Fibroblast of lung (primary cell): ENCODE measurements around the gene WFDC9. TPM values are rescaled to one million over a fixed set of nuclear protein-coding genes. Genes with fewer than 3 reads are reported as not detected.
A peak's percentile ranks its signal among the peaks of the same experiment; 100 is the strongest.
"Not testable (repeated sequence)": the region's sequence is repeated elsewhere in the genome, so short reads cannot be mapped to it uniquely, and the experiment has no call there.

ENCODE experiments used
- DNase-seq, 2 donors: peaks; one replicate each; pipeline versions ENCODE4 v3.0.0 to v3.0.0-alpha.2; 2010; ENCODE audit warnings: low read depth in 2 of 2
- H2AFZ ChIP-seq: 2 replicates; pipeline ENCODE4 v1.5.1; 2012; ENCODE audit warnings: low read length, control low read depth, inconsistent platforms
- H3K27ac ChIP-seq: 2 replicates; pipeline ENCODE4 v1.5.1; 2011; ENCODE audit warnings: low read length, control low read depth; ENCODE audit not compliant: insufficient read depth
- H3K27me3 ChIP-seq: 2 replicates; pipeline ENCODE4 v1.5.1; 2011; ENCODE audit warnings: mild to moderate bottlenecking, low read length; ENCODE audit not compliant: control insufficient read depth, insufficient read depth
- H3K36me3 ChIP-seq: 2 replicates; pipeline ENCODE4 v1.5.1; 2011; ENCODE audit warnings: low read length; ENCODE audit not compliant: control insufficient read depth, insufficient read depth
- H3K4me1 ChIP-seq: 2 replicates; pipeline ENCODE4 v1.5.1; 2011; ENCODE audit warnings: low read length; ENCODE audit not compliant: control insufficient read depth, insufficient read depth; ENCODE audit errors: extremely low read depth
- H3K4me2 ChIP-seq: 2 replicates; pipeline ENCODE4 v1.5.1; 2011; ENCODE audit warnings: low read length, control low read depth; ENCODE audit not compliant: insufficient read depth; ENCODE audit errors: extremely low read depth
- H3K4me3 ChIP-seq, 4 experiments: fragments of 200-600 bp in 1 of 4; sonication (generic) in 1 of 4; replicated peaks in 1 of 4; 2 replicates each; pipeline ENCODE4 v1.5.1; 2011 to 2016; ENCODE audit warnings: low read length in 4 of 4, low read depth in 3 of 4, mild to moderate bottlenecking in 3 of 4, control low read depth in 2 of 4, inconsistent platforms in 1 of 4, mixed read lengths in 1 of 4; ENCODE audit not compliant: insufficient read depth in 1 of 4; ENCODE audit errors: control extremely low read depth in 1 of 4
- H3K79me2 ChIP-seq: 2 replicates; pipeline ENCODE4 v1.5.1; 2012; ENCODE audit warnings: mild to moderate bottlenecking, low read length, inconsistent platforms; ENCODE audit not compliant: control insufficient read depth, insufficient read depth
- H3K9ac ChIP-seq: 2 replicates; pipeline ENCODE4 v1.5.1; 2011; ENCODE audit warnings: mild to moderate bottlenecking, low read length, control low read depth; ENCODE audit not compliant: insufficient read depth
- H3K9me3 ChIP-seq: 2 replicates; pipeline ENCODE4 v1.5.1; 2012; ENCODE audit warnings: low read depth, low read length; ENCODE audit not compliant: control insufficient read depth, insufficient read depth
- H4K20me1 ChIP-seq: 2 replicates; pipeline ENCODE4 v1.5.1; 2011; ENCODE audit warnings: low read length; ENCODE audit not compliant: control insufficient read depth, insufficient read depth; ENCODE audit errors: extremely low read depth
- EZH2 ChIP-seq: IDR thresholded peaks from 2 replicates; pipeline ENCODE4 v1.5.1; 2012; ENCODE audit warnings: low read length, control low read depth, mild to moderate bottlenecking; ENCODE audit errors: missing control alignments
- polyA plus RNA-seq, 2 donors: library from polyadenylated mRNA; depleted of rRNA in 1 of 2; stranded (reverse) in 1 of 2; unstranded in 1 of 2; fragments of >200 nt; gene quantifications; 2 replicates each; pipeline ENCODE4 v1.2.1, GENCODE V29; 2011 to 2012; ENCODE audit warnings: missing spikeins in 1 of 2
- total RNA-seq: library from RNA; depleted of rRNA; stranded (reverse); fragments of >200 nt; gene quantifications from 2 replicates; pipeline ENCODE4 v1.2.1, GENCODE V29; 2014
- TF ChIP-seq, protein P1 (sequence below), 2 donors: IDR thresholded peaks in 1 of 2; conservative IDR thresholded peaks in 1 of 2; 1 replicate in 1 of 2; 2 replicates in 1 of 2; pipeline ENCODE4 v1.5.1; 2011 to 2012; ENCODE audit warnings: low read length in 2 of 2, control low read depth in 1 of 2, inconsistent platforms in 1 of 2, low read depth in 1 of 2, mild to moderate bottlenecking in 1 of 2

The WFDC9 gene
- total and polyA plus RNA-seq, 2 donors (not counting 1 experiment from before 2014, with no cell fraction given), result not detected

DNA sequence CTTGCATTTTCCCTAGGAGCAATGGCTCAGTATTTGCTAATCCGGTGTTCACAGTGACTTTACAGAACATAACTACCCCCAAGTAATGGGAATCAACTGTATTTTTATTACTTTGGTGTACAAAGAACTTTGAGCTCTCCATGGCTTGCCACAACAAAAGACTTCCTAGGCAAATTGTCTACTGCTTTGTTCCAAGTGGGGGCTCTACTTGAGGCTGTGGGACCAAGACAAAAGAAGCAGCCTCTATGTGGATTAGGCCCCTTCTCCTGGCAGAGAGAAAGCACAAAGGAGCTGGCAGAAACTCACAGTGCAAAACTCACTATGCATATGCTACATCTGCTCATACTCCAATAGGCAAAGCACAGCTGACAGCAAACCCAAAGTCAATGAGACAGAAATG, 52.9 kb downstream of the WFDC9 start:
- Histone ChIP-seq H3K36me3 (no peaks in the 10 kb centered on the region), H3K9me3 (no peaks in the 10 kb centered on the region), H3K4me3 (no peak overlapping the region), H3K27ac (no peak overlapping the region), H2AFZ (no peak overlapping the region), H3K4me2 (no peak overlapping the region), H3K79me2 (no peaks in the 10 kb centered on the region), H4K20me1 (no peaks in the 10 kb centered on the region), H3K9ac (no peak overlapping the region), H3K4me1 (no peaks in the 10 kb centered on the region), H3K27me3 (peaks cover 1% of the 10 kb centered on the region)
- no peak for DNase-seq
- TF ChIP-seq, protein P1, sequence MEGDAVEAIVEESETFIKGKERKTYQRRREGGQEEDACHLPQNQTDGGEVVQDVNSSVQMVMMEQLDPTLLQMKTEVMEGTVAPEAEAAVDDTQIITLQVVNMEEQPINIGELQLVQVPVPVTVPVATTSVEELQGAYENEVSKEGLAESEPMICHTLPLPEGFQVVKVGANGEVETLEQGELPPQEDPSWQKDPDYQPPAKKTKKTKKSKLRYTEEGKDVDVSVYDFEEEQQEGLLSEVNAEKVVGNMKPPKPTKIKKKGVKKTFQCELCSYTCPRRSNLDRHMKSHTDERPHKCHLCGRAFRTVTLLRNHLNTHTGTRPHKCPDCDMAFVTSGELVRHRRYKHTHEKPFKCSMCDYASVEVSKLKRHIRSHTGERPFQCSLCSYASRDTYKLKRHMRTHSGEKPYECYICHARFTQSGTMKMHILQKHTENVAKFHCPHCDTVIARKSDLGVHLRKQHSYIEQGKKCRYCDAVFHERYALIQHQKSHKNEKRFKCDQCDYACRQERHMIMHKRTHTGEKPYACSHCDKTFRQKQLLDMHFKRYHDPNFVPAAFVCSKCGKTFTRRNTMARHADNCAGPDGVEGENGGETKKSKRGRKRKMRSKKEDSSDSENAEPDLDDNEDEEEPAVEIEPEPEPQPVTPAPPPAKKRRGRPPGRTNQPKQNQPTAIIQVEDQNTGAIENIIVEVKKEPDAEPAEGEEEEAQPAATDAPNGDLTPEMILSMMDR (conservative IDR thresholded peaks at IDR 0.05 in 1 of 2, IDR thresholded peaks at IDR 0.05 in 1 of 2; ENCODE audit: low read depth in 1 of 2, low read length in 2 of 2), result no peak
- no peak for TF ChIP-seq EZH2

DNA sequence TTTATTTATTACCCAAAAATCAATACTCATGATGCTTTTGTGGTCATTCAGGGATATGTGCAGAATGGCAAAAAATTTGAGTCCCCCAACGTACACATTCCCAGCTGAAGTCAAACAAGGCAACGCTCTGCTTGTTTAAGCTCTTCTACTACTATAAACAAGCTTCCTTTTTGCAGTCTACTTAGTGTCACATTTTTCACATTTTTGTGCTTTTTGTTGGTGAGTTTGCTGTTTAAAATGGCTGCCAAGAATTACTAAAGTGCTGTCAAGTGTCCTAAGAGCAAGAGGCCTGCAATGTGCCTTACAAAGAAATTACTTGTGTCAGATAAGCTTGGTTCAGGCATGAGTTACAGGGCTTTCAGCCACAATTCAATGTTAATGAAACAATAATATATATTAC, 54.1 kb downstream of the WFDC9 start:
- Histone ChIP-seq H3K4me3 (no peak overlapping the region), H3K4me1 (no peaks in the 10 kb centered on the region), H4K20me1 (no peaks in the 10 kb centered on the region), H3K36me3 (no peaks in the 10 kb centered on the region), H3K27ac (no peak overlapping the region), H2AFZ (no peak overlapping the region), H3K9ac (no peak overlapping the region), H3K9me3 (no peaks in the 10 kb centered on the region), H3K79me2 (no peaks in the 10 kb centered on the region), H3K4me2 (no peak overlapping the region), H3K27me3 (no peaks in the 10 kb centered on the region)
- DNase-seq, result peak in 1 of 2 donors; percentile 46
- TF ChIP-seq, protein P1 (conservative IDR thresholded peaks at IDR 0.05 in 1 of 2, IDR thresholded peaks at IDR 0.05 in 1 of 2; ENCODE audit: low read depth in 1 of 2, low read length in 2 of 2), result no peak
- TF ChIP-seq EZH2, result no peak

DNA sequence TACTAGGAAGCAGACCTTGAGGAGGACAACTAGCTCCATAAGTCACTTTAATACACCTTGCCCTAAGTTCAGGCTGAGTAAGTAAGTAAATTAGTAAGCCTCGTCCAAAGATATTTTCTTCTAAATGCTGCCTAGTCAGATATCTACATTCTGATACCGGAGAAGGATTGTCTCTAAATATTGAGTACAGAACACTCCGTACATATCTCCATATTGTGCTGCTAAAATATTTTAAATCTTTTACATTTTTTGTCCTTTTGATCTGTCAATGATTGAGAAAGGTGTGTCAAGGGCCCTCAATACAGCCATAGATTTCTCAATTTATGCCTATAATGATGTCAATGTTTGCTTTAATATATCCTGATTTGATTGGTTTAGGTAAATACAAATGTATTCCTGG, 55.2 kb downstream of the WFDC9 start:
- Histone ChIP-seq H3K27ac (no peak overlapping the region), H2AFZ (no peak overlapping the region), H3K79me2 (no peaks in the 10 kb centered on the region), H3K36me3 (no peaks in the 10 kb centered on the region), H4K20me1 (no peaks in the 10 kb centered on the region), H3K27me3 (no peaks in the 10 kb centered on the region), H3K4me1 (no peaks in the 10 kb centered on the region), H3K4me3 (no peak overlapping the region), H3K4me2 (no peak overlapping the region), H3K9me3 (no peaks in the 10 kb centered on the region), H3K9ac (no peak overlapping the region)
- TF ChIP-seq EZH2, result no peak
- TF ChIP-seq, protein P1 (conservative IDR thresholded peaks at IDR 0.05 in 1 of 2, IDR thresholded peaks at IDR 0.05 in 1 of 2; ENCODE audit: low read depth in 1 of 2, low read length in 2 of 2), result no peak
- DNase-seq, result no peak

DNA sequence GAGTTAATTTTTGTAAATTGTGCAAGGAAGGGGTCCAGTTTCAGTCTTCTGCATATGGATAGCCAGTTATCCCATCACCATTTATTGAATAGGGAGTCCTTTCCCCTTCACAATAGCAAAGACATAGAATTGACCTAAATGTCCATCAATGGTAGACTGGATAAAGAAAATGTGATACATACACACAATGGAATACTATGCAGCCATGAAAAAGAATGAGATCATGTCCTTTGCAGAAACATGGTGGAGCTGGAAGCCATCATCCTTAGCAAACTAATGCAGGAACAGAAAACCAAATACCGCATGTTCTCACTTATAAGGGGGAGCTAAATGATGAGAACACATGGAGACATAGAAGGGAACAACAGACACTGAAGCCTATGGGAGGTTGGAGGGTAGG, 61.4 kb downstream of the WFDC9 start:
- not testable (repeated sequence) for H3K4me3 ChIP-seq, H3K9me3 ChIP-seq, H3K4me1 ChIP-seq, DNase-seq, H3K27me3 ChIP-seq, H3K79me2 ChIP-seq, H3K4me2 ChIP-seq, H2AFZ ChIP-seq, H4K20me1 ChIP-seq, H3K36me3 ChIP-seq, H3K27ac ChIP-seq, H3K9ac ChIP-seq
